ENCODE measurements around the gene CST9.

CST9 gene

DNA sequence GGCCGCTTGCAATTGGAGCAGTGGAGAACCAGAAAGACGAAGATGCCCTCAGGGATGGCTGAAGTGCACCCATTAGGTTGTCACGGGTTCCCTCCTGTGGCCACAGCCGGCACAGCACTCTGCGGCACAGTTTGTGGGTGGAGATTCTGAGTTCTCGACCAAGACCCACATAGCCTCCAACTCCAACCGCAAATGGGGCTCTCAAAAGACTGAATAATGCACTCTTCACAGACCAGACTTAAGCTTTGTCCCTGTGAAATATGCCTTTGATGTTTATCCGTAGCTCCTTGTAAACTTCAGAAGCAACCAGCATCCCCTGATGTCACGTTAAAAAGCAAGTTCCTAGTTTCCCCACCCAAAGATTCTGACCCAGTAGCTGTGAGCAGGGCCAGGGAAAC, 934 bp upstream of the CST9 start:
- TF ChIP-seq, protein P1, sequence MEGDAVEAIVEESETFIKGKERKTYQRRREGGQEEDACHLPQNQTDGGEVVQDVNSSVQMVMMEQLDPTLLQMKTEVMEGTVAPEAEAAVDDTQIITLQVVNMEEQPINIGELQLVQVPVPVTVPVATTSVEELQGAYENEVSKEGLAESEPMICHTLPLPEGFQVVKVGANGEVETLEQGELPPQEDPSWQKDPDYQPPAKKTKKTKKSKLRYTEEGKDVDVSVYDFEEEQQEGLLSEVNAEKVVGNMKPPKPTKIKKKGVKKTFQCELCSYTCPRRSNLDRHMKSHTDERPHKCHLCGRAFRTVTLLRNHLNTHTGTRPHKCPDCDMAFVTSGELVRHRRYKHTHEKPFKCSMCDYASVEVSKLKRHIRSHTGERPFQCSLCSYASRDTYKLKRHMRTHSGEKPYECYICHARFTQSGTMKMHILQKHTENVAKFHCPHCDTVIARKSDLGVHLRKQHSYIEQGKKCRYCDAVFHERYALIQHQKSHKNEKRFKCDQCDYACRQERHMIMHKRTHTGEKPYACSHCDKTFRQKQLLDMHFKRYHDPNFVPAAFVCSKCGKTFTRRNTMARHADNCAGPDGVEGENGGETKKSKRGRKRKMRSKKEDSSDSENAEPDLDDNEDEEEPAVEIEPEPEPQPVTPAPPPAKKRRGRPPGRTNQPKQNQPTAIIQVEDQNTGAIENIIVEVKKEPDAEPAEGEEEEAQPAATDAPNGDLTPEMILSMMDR (IDR thresholded peaks at IDR 0.05; ENCODE audit: insufficient read depth, low read length, missing control alignments): peak; percentile 97
- ChIA-PET CTCF (interaction anchor here (0.7 to 11.1 kb wide), 18 partner anchors 8 to 915 kb away, joined by 3 to 195 read pairs (median 4); partner anchors contain the start of genes CSTL1, NAPB and NXT1), POLR2A (no interaction called here)
- H3K4me3 ChIP-seq (ENCODE audit: low read depth, low read length): no peak overlapping the region
- peak; percentile 12 for DNase-seq (ENCODE audit: low read depth, low spot score)

DNA sequence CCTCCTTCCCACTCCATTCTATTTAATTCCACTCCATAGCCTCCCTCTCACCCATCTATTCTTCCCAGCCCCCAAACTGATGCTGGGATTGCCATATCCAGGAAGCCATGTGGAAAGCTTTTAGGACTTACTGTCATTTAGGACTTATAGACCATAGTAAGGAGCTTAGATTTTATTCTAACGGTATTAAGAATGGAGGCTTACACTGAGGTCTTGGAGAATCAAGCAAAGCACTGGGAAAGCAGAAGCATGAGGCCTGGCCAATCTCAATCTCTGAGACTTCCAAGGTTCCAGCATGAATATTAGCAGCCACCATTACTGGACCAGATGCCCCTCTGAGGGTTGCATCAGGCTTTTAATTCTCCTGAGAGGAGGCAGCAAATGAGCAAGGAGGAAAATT, 1.4 kb downstream of the CST9 start:
- DNase-seq (ENCODE audit: low read depth, low spot score): no peak
- ChIA-PET CTCF (interaction anchor here (1.2 to 11.1 kb wide), 4 partner anchors 10 to 254 kb away, joined by 3 to 195 read pairs (median 4); partner anchors contain the start of genes CSTL1, NAPB and NXT1), POLR2A (no interaction called here)
- TF ChIP-seq, protein P1 (IDR thresholded peaks at IDR 0.05; ENCODE audit: insufficient read depth, low read length, missing control alignments): no peak
- no peak overlapping the region for H3K4me3 ChIP-seq (ENCODE audit: low read depth, low read length)

DNA sequence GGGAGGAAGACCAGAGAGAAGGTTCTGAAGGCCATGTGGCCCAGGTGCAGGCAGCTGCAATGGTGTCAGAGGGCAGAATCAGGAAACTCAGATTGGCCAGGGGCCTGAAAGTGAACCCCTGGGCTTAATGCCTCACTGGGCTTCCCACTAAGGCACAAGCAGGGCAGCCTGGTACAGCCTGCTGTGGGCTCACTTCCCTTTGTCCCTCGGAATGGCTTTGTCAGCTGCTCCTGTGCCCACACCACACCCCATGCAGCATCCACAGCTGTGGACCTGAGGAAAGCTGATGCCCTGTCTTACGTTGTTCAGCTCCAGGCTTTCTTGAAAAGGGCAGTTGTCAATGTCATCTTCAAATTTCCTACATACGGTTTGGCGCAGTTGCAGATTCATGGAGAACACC, 2.4 kb downstream of the CST9 start:
- no peak for DNase-seq (ENCODE audit: low read depth, low spot score)
- TF ChIP-seq, protein P1 (IDR thresholded peaks at IDR 0.05; ENCODE audit: insufficient read depth, low read length, missing control alignments): no peak
- no peak overlapping the region for H3K4me3 ChIP-seq (ENCODE audit: low read depth, low read length)
- CTCF ChIA-PET: interaction anchor here (1.5 to 11.1 kb wide), 4 partner anchors 10 to 253 kb away, joined by 3 to 195 read pairs (median 4); partner anchors contain the start of genes CSTL1 and NXT1
- POLR2A ChIA-PET: no interaction called here

DNA sequence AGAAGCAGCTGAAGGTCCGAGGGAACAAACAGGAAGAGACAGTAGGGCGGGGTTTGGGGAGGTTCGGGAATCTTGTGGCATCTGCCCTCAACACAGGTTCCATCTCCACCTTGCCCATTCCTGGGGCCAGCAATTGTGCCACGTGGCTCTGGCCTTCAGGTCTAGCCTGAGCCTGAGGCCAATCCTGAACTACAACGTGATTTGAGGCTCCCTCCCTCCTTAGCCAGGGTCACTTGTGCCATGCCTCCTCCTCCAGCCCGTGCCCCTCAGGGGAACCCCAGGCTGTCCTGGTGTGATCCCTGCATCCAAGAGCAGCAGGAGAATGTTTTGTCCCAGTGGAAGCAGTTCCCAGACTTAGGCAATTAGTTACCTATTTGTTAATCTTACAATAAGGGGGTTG, 3.0 kb downstream of the CST9 start:
- CTCF ChIA-PET: interaction anchor here (1.5 to 11.1 kb wide), 2 partner anchors 10 to 160 kb away, joined by 3 to 195 read pairs; partner anchors contain the start of gene CSTL1
- DNase-seq (ENCODE audit: low read depth, low spot score): no peak
- POLR2A ChIA-PET: no interaction called here
- TF ChIP-seq, protein P1 (IDR thresholded peaks at IDR 0.05; ENCODE audit: insufficient read depth, low read length, missing control alignments): no peak
- no peak overlapping the region for H3K4me3 ChIP-seq (ENCODE audit: low read depth, low read length)

DNA sequence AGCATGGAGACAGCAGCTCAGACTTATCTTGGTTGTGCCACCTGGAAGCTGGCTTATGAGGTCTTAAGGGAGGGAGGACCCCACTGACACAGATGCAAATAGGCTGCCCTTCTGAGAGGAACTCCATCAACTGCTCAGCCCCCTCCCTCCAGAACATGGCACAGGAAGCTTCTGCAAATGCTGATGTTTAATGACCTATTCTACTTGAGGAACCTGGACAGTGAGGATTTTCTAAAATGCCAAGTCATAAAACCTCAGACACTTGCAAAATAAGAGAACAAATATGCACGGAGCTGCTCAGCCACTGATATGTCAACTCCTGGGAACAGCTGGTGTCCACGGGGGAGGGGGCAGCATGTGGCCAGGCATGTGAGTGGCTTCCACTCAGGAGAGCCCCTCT, 3.5 kb downstream of the CST9 start:
- CTCF ChIA-PET: interaction anchor here (11.1 kb wide), 1 partner anchor 159 kb away, joined by 195 read pairs; the partner anchor contains the start of gene CSTL1
- DNase-seq (ENCODE audit: low read depth, low spot score): no peak
- POLR2A ChIA-PET: no interaction called here
- no peak overlapping the region for H3K4me3 ChIP-seq (ENCODE audit: low read depth, low read length)
- TF ChIP-seq, protein P1 (IDR thresholded peaks at IDR 0.05; ENCODE audit: insufficient read depth, low read length, missing control alignments): no peak

GRCh38 chr20:23601715-23602114, 4.0 kb downstream of the CST9 start:
- POLR2A ChIA-PET: no interaction called here
- DNase-seq (ENCODE audit: low read depth, low spot score): no peak
- CTCF ChIA-PET: interaction anchor here (11.1 kb wide), 1 partner anchor 159 kb away, joined by 195 read pairs; the partner anchor contains the start of gene CSTL1
- H3K4me3 ChIP-seq (ENCODE audit: low read depth, low read length): no peak overlapping the region
- TF ChIP-seq, protein P1 (IDR thresholded peaks at IDR 0.05; ENCODE audit: insufficient read depth, low read length, missing control alignments): no peak
